ENCODE measurements around the gene ALDH1L1.

- TF ChIP-seq REST (IDR thresholded peaks at IDR 0.05; ENCODE audit: insufficient read depth in 1 of 2, low read depth in 2 of 2, low read length in 2 of 2), result no peak
- no peak for TF ChIP-seq POLR2AphosphoS5 (IDR thresholded peaks at IDR 0.05; ENCODE audit: low read depth, low read length)
- no peak for TF ChIP-seq SIN3A (IDR thresholded peaks at IDR 0.05; ENCODE audit: borderline replicate concordance, insufficient read depth, low read length)
These were observed 7.5 kb upstream of the ALDH1L1 start for GRCh38 chr3:126187920-126188319.

Measured in PFSK-1 (cell line).